ENCODE measurements around the gene DTX4. TPM values are rescaled to one million over a fixed set of nuclear protein-coding genes. Genes with fewer than 3 reads are reported as not detected.
A peak's percentile ranks its signal among the peaks of the same experiment; 100 is the strongest.

DTX4 gene
- total and polyA plus RNA-seq, 12 donors, result 0.86 to 4.1 (median 2.1) TPM

DNA sequence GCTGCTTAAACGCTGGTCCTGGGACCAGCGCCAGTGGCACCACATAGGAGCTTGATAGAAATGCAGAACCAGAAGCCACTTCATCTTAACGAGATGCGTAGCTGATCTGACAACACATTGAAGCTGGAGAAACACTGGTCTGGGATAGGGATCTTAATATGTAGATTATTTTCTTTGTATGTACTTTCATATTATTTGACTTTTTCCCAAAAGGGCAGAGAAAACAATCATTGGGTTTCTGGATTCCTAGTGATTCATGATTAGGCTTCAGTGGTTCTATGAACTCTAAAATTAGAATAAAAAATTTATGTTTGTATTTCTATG, 28.5 kb downstream of the DTX4 start:
- Histone ChIP-seq H3K4me1 (peaks cover 0 to 34% (median 12%) of the 10 kb centered on the region in 9 donors), H3K36me3 (peaks cover 0 to 73% (median 6%) of the 10 kb centered on the region in 9 donors), H3K4me3 (no peak overlapping the region), H3K9me3 (no peaks in the 10 kb centered on the region), H3K27ac (no peak overlapping the region), H3K27me3 (no peaks in the 10 kb centered on the region)
- WGBS, 2 donors, result 27 to 34% methylated on average over 4 of the region's 4 CpGs
- ATAC-seq (peak in 3 of 8 donors; percentile 36 to 46 (median 44)), DNase-seq (no peak)
- intact Hi-C loops (cut with DNase I), result loop anchor here in 1 of 10 donors (10.0 kb wide), 1 partner anchor 84 kb away; no protein-coding TSS in a partner anchor
- TF ChIP-seq, protein P1, sequence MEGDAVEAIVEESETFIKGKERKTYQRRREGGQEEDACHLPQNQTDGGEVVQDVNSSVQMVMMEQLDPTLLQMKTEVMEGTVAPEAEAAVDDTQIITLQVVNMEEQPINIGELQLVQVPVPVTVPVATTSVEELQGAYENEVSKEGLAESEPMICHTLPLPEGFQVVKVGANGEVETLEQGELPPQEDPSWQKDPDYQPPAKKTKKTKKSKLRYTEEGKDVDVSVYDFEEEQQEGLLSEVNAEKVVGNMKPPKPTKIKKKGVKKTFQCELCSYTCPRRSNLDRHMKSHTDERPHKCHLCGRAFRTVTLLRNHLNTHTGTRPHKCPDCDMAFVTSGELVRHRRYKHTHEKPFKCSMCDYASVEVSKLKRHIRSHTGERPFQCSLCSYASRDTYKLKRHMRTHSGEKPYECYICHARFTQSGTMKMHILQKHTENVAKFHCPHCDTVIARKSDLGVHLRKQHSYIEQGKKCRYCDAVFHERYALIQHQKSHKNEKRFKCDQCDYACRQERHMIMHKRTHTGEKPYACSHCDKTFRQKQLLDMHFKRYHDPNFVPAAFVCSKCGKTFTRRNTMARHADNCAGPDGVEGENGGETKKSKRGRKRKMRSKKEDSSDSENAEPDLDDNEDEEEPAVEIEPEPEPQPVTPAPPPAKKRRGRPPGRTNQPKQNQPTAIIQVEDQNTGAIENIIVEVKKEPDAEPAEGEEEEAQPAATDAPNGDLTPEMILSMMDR (IDR thresholded peaks at IDR 0.05), result no peak

DNA sequence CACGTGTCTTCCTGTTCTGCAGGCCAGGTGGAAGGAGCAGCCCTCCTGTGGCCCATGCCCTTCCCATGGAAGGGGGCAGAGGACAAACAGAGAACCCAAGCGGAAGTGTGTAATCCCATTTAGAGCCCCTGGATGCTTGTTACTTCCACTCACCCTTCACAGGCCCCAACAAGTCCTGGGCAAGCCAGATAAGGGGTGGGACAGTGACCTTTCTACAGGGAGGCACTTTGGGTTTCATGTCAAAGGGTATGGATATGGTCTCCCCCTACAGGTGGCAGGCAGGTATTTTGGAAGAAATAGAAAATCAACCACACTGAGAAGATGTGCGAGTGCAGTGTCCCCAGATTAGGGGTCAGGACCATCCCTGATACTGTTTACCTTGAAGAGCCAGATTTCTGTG, 29.4 kb downstream of the DTX4 start:
- TF ChIP-seq, protein P1 (IDR thresholded peaks at IDR 0.05), result no peak
- 96 to 100% methylated on average over 3 of the region's 3 CpGs for WGBS, 2 donors
- peaks cover 0 to 30% (median 12%) of the 10 kb centered on the region in 9 donors for H3K4me1 ChIP-seq
- no peaks in the 10 kb centered on the region for H3K27me3 ChIP-seq
- intact Hi-C loops (cut with DNase I), result loop anchor here in 1 of 10 donors (10.0 kb wide), 1 partner anchor 83 kb away; no protein-coding TSS in a partner anchor
- no peaks in the 10 kb centered on the region for H3K9me3 ChIP-seq
- no peak overlapping the region for H3K4me3 ChIP-seq
- H3K27ac ChIP-seq, result no peak overlapping the region
- ATAC-seq, result no peak
- DNase-seq, result no peak
- H3K36me3 ChIP-seq, result peaks cover 0 to 70% (median 2%) of the 10 kb centered on the region in 9 donors

DNA sequence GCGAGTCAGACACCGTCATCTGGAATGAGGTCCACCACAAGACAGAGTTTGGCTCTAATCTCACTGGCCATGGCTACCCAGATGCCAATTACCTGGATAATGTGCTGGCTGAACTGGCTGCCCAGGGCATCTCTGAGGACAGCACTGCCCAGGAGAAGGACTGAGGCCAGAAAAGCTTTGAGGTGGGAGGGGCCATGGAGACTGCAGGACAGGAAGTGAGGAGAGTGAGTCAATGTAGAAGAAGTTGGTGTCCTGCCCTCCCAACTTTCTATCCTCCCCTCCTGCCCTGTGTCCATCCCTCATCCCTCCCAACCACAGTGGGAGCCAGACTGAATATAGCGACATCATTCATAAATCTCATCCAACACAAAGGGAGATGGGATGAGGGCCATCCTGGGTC, 32.8 kb downstream of the DTX4 start:
- H3K4me3 ChIP-seq, result no peak overlapping the region
- 97 to 99% methylated on average over 3 of the region's 3 CpGs for WGBS, 2 donors
- DNase-seq (no peak), ATAC-seq (no peak)
- H3K27me3 ChIP-seq, result no peaks in the 10 kb centered on the region
- no peaks in the 10 kb centered on the region for H3K9me3 ChIP-seq
- intact Hi-C loops (cut with DNase I), result loop anchor here in 7 of 10 donors (5.0 to 10.0 kb wide), 4 partner anchors 32 to 83 kb away; partner anchors contain the start of gene DTX4 (in 2 of the 7)
- TF ChIP-seq, protein P1 (IDR thresholded peaks at IDR 0.05), result no peak
- peaks cover 0 to 58% (median 0%) of the 10 kb centered on the region in 9 donors for H3K36me3 ChIP-seq
- peaks cover 0 to 39% (median 13%) of the 10 kb centered on the region in 9 donors for H3K4me1 ChIP-seq
- no peak overlapping the region for H3K27ac ChIP-seq

DNA sequence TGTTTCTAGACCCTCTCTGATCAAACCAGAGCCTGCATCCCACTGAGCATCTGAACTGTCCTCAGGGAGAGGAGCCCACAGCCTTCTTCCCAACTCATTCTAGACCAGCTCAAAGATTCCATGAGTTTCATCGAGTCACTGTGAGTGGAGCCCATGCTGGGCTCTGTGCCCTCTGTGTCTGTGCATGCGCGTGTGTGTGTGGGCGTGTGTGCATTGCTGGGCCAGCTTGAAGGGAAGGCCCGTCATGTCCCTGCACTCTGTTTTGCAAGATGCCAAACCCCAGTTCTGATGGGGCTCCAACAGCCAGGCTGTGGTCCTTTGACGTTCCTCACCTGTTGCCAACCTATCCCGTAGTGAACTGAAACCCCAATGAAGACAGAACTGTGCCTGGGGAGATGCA, 33.7 kb downstream of the DTX4 start:
- H3K27me3 ChIP-seq, result no peaks in the 10 kb centered on the region
- TF ChIP-seq, protein P1 (IDR thresholded peaks at IDR 0.05), result no peak
- no peaks in the 10 kb centered on the region for H3K9me3 ChIP-seq
- no peak overlapping the region for H3K27ac ChIP-seq
- 89 to 92% methylated on average over 7 of the region's 7 CpGs for WGBS, 2 donors
- no peak overlapping the region for H3K4me3 ChIP-seq
- peaks cover 0 to 32% (median 9%) of the 10 kb centered on the region in 9 donors for H3K4me1 ChIP-seq
- peaks cover 0 to 49% (median 0%) of the 10 kb centered on the region in 9 donors for H3K36me3 ChIP-seq
- intact Hi-C loops (cut with DNase I), result loop anchor here in 9 of 10 donors (2.0 to 10.0 kb wide), 7 partner anchors 31 to 82 kb away; partner anchors contain the start of gene DTX4 (in 4 of the 9)
- no peak for ATAC-seq
- no peak for DNase-seq
